ENCODE data around the gene CTSS. TPM values are rescaled to one million over a fixed set of nuclear protein-coding genes. Genes with fewer than 3 reads are reported as not detected.
"Not testable (repeated sequence)": the region's sequence is repeated elsewhere in the genome, so short reads cannot be mapped to it uniquely, and the experiment has no call there.

CTSS gene
- total RNA-seq, 1 experiment from 2014 or later: 6.3 TPM

DNA sequence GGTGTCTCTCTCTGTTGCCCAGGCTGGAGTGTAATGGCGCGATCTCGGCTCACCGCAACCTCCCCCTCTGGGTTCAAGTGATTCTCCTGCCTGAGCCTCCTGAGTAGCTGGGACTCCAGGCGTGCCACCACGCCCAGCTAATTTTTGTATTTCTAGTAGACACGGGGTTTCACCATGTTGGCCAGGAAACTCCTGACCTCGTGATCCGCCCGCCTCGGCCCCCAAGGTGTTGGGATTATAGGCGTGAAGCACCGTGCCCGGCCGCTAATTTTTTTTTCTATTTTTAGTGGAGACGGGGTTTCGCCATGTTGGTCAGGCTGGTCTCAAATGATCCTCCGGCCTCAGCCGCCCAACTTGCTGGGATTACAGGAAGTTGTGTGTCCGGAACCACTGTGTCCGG is 45.5 kb downstream of the CTSS start:
- Histone ChIP-seq H3F3A (ENCODE audit: insufficient read depth, low read depth) (no peaks in the 10 kb centered on the region), H3K36me3 (ENCODE audit: low read depth) (no peaks in the 10 kb centered on the region), H2AFZ (no peak overlapping the region), H3K4me3 (no peak overlapping the region), H3K27ac (no peak overlapping the region), H3K79me2 (ENCODE audit: low read depth) (no peaks in the 10 kb centered on the region), H3K9me2 (ENCODE audit: insufficient read depth) (no peaks in the 10 kb centered on the region), H3K9me3 (ENCODE audit: insufficient read depth, low read depth) (no peaks in the 10 kb centered on the region), H3K4me1 (replicated peaks; ENCODE audit: insufficient read depth) (no peaks in the 10 kb centered on the region), H4K20me1 (ENCODE audit: insufficient read depth) (no peaks in the 10 kb centered on the region), H3K27me3 (ENCODE audit: insufficient read depth, low read depth) (no peaks in the 10 kb centered on the region), H3K4me2 (no peak overlapping the region)
- CTCF ChIA-PET: no interaction called here
- POLR2A ChIA-PET (ENCODE audit: unreplicated experiment): no interaction called here
- DNase-seq: no peak
- TF ChIP-seq EZH2 (IDR thresholded peaks at IDR 0.05; ENCODE audit: low read depth): no peak
- TF ChIP-seq, protein P1, sequence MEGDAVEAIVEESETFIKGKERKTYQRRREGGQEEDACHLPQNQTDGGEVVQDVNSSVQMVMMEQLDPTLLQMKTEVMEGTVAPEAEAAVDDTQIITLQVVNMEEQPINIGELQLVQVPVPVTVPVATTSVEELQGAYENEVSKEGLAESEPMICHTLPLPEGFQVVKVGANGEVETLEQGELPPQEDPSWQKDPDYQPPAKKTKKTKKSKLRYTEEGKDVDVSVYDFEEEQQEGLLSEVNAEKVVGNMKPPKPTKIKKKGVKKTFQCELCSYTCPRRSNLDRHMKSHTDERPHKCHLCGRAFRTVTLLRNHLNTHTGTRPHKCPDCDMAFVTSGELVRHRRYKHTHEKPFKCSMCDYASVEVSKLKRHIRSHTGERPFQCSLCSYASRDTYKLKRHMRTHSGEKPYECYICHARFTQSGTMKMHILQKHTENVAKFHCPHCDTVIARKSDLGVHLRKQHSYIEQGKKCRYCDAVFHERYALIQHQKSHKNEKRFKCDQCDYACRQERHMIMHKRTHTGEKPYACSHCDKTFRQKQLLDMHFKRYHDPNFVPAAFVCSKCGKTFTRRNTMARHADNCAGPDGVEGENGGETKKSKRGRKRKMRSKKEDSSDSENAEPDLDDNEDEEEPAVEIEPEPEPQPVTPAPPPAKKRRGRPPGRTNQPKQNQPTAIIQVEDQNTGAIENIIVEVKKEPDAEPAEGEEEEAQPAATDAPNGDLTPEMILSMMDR (conservative IDR thresholded peaks at IDR 0.05): no peak
- intact Hi-C loops (cut with micrococcal nuclease; ENCODE audit: unreplicated experiment): no loop called here
- no TSS peak for BruUV-seq (replicated peaks)

DNA sequence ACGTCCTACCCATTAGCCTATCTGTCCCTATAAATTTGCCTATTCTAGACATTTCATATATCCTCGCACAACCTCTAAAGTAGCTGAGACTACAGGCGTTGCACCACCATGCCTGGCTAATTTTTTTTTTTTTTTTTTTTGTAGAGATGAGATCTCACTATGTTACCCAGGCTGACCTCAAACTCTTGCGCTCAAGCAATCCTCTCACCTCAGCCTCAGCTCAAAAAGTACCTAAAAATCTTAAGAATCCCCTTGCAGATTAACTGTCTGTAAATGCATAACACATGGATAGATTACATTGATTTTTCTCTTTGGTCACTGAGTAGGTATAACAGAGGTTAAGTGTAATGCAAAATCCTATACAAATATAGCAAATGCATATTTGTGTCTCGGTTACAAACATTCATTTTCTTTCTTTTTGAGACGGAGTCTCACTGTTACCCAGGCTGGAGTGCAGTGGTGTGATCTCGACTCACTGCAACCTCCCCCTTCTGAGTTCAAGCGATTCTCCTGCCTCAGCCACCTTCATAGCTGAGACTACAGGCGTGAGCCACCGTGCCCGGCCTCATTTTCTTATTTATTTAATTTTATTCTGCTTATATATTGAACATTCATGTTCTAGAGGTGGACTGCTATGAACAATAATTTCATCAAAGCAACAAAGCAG is 47.2 kb downstream of the CTSS start:
- Histone ChIP-seq H4K20me1 (ENCODE audit: insufficient read depth) (no peaks in the 10 kb centered on the region), H3K9me2 (ENCODE audit: insufficient read depth) (no peaks in the 10 kb centered on the region), H3F3A (ENCODE audit: insufficient read depth, low read depth) (no peaks in the 10 kb centered on the region), H3K27ac (no peak overlapping the region), H3K79me2 (ENCODE audit: low read depth) (no peaks in the 10 kb centered on the region), H3K4me1 (replicated peaks; ENCODE audit: insufficient read depth) (no peaks in the 10 kb centered on the region), H3K4me3 (no peak overlapping the region), H3K36me3 (ENCODE audit: low read depth) (no peaks in the 10 kb centered on the region), H3K4me2 (no peak overlapping the region), H3K27me3 (ENCODE audit: insufficient read depth, low read depth) (no peaks in the 10 kb centered on the region), H2AFZ (no peak overlapping the region), H3K9me3 (ENCODE audit: insufficient read depth, low read depth) (no peaks in the 10 kb centered on the region)
- DNase-seq: no peak
- intact Hi-C loops (cut with micrococcal nuclease; ENCODE audit: unreplicated experiment): no loop called here
- ChIA-PET POLR2A (ENCODE audit: unreplicated experiment) (interaction anchor here (0.5 to 1.0 kb wide), 2 partner anchors 21 to 345 kb away, joined by 6 to 11 read pairs; partner anchors contain the start of gene GOLPH3L), CTCF (no interaction called here)
- TF ChIP-seq EZH2 (IDR thresholded peaks at IDR 0.05; ENCODE audit: low read depth): no peak
- TF ChIP-seq, protein P1 (conservative IDR thresholded peaks at IDR 0.05): no peak
- BruUV-seq (replicated peaks): no TSS peak

DNA sequence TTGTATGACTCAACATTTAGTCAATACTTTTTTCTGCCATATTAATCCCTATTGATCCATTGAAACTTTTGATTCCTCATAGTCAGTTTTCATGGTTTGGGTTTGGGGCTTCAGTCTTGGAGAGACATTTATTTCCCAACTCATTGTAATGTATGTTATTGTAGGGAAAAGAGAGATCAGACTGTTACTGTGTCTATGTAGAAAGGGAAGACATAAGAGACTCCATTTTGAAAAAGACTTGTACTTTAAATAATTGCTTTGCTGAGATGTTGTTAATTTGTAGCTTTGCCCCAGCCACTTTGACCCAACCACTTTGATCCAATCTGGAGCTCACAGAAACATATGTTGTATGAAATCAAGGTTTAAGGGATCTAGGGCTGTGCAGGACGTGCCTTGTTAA is 56.5 kb downstream of the CTSS start:
- H3K9me3 ChIP-seq (ENCODE audit: insufficient read depth, low read depth); BruUV-seq (replicated peaks); H3K4me3 ChIP-seq; POLR2A ChIA-PET (ENCODE audit: unreplicated experiment); H3K9me2 ChIP-seq (ENCODE audit: insufficient read depth); intact Hi-C loops (cut with micrococcal nuclease; ENCODE audit: unreplicated experiment); H3K27ac ChIP-seq; H4K20me1 ChIP-seq (ENCODE audit: insufficient read depth); H3K4me1 ChIP-seq (replicated peaks; ENCODE audit: insufficient read depth); H3F3A ChIP-seq (ENCODE audit: insufficient read depth, low read depth); H3K79me2 ChIP-seq (ENCODE audit: low read depth); CTCF ChIA-PET; H3K4me2 ChIP-seq; H2AFZ ChIP-seq; H3K27me3 ChIP-seq (ENCODE audit: insufficient read depth, low read depth); DNase-seq; H3K36me3 ChIP-seq (ENCODE audit: low read depth): not testable (repeated sequence)

DNA sequence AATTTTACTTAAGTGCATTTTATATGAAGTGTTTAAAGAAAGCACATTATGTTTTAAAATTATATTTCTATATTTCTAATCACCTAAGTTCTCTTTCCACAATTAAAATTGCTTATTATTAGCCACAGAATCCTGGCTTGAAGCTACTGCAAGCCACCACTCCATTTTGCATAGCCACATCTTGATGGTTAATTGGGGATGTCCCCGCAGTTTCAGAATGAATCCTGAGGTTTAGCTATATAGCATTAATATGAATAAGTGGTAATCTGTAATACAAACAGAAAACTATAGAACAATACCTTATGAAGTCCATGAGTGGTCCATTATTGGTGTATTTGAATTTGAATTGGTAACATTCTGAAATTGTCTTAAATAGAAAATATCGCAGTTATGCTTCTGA is 57.0 kb downstream of the CTSS start:
- no TSS peak for BruUV-seq (replicated peaks)
- no peaks in the 10 kb centered on the region for H3K36me3 ChIP-seq (ENCODE audit: low read depth)
- POLR2A ChIA-PET (ENCODE audit: unreplicated experiment): no interaction called here

More for the DNA sequence above, 57.0 kb downstream of the CTSS start:
- H3K27me3 ChIP-seq (ENCODE audit: insufficient read depth, low read depth): no peaks in the 10 kb centered on the region
- H3K27ac ChIP-seq: no peak overlapping the region
- no peaks in the 10 kb centered on the region for H4K20me1 ChIP-seq (ENCODE audit: insufficient read depth)
- intact Hi-C loops (cut with micrococcal nuclease; ENCODE audit: unreplicated experiment): no loop called here
- no peaks in the 10 kb centered on the region for H3K9me3 ChIP-seq (ENCODE audit: insufficient read depth, low read depth)
- H3F3A ChIP-seq (ENCODE audit: insufficient read depth, low read depth): 0 out of 2 replicates have a peak, but pooled peaks cover 3% of the 10 kb centered on the region
- no peak for DNase-seq
- no peaks in the 10 kb centered on the region for H3K4me1 ChIP-seq (replicated peaks; ENCODE audit: insufficient read depth)
- H3K79me2 ChIP-seq (ENCODE audit: low read depth): no peaks in the 10 kb centered on the region
- H2AFZ ChIP-seq: no peak overlapping the region
- no peak overlapping the region for H3K4me2 ChIP-seq
- no peak for TF ChIP-seq EZH2 (IDR thresholded peaks at IDR 0.05; ENCODE audit: low read depth)
- TF ChIP-seq, protein P1 (conservative IDR thresholded peaks at IDR 0.05): no peak
- CTCF ChIA-PET: no interaction called here
- H3K4me3 ChIP-seq: no peak overlapping the region
- H3K9me2 ChIP-seq (ENCODE audit: insufficient read depth): no peaks in the 10 kb centered on the region

Data from PC-9 (cell line).